HCT116 (cell line): Measurements from ENCODE around the gene CFDP1.

Experiments used
- CTCF ChIP-seq, 3 experiments: fragments of 200-600 bp in 1 of 3; sonication (generic) in 1 of 3; IDR thresholded peaks in 2 of 3; conservative IDR thresholded peaks in 1 of 3; 2 replicates each; pipeline ENCODE4 v1.5.1; 2012 to 2017; ENCODE audit warnings: low read depth in 2 of 3, low read length in 2 of 3, antibody characterized with exemption in 1 of 3, borderline replicate concordance in 1 of 3, control low read depth in 1 of 3, mild to moderate bottlenecking in 1 of 3, mixed read lengths in 1 of 3, mixed run types in 1 of 3, moderate library complexity in 1 of 3; ENCODE audit not compliant: insufficient read depth in 1 of 3
- EZH2 ChIP-seq: fragments of 200-600 bp; sonication (generic); IDR thresholded peaks from 2 replicates; pipeline ENCODE4 v1.6.1; 2017; ENCODE audit warnings: antibody characterized with exemption, mixed run types
- FOSL1 ChIP-seq: IDR thresholded peaks from 2 replicates; pipeline ENCODE4 v1.6.1; 2012; ENCODE audit warnings: low read depth
- POLR2A ChIP-seq: IDR thresholded peaks from 2 replicates; pipeline ENCODE4 v1.7.0; 2011; ENCODE audit warnings: borderline replicate concordance; ENCODE audit not compliant: insufficient read depth, insufficient read length; ENCODE audit errors: extremely low read depth
- POLR2AphosphoS5 ChIP-seq: IDR thresholded peaks from 2 replicates; pipeline ENCODE4 v1.6.1; 2011; ENCODE audit warnings: mild to moderate bottlenecking, low read depth, low read length, moderate library complexity
- RAD21 ChIP-seq: IDR thresholded peaks from 2 replicates; pipeline ENCODE4 v1.6.1; 2012; ENCODE audit warnings: low read depth, mild to moderate bottlenecking
- REST ChIP-seq: IDR thresholded peaks from 2 replicates; pipeline ENCODE4 v1.6.1; 2012; ENCODE audit warnings: low read depth
- SIN3A ChIP-seq: IDR thresholded peaks from 2 replicates; pipeline ENCODE4 v1.6.1; 2012; ENCODE audit warnings: low read depth
- SP1 ChIP-seq: IDR thresholded peaks from 2 replicates; pipeline ENCODE4 v1.6.1; 2012; ENCODE audit warnings: low read depth
- YY1 ChIP-seq: IDR thresholded peaks from 2 replicates; pipeline ENCODE4 v1.6.1; 2011; ENCODE audit warnings: low read length, low read depth, moderate library complexity, mild to moderate bottlenecking; ENCODE audit not compliant: insufficient replicate concordance; ENCODE audit errors: extremely low read depth
- ZNF274 ChIP-seq: fragments of 200-500 bp; sonication (Bioruptor generic); IDR thresholded peaks from 2 replicates; pipeline ENCODE4 v1.6.1; 2014; ENCODE audit warnings: mild to moderate bottlenecking, low read depth, low read length, inconsistent platforms

- TF ChIP-seq YY1 (no peak), POLR2AphosphoS5 (no peak), REST (no peak), SP1 (no peak), CTCF (IDR thresholded peaks at IDR 0.05 in 2 of 3, conservative IDR thresholded peaks at IDR 0.05 in 1 of 3; ENCODE audit: borderline replicate concordance in 1 of 3, insufficient read depth in 1 of 3, low read depth in 2 of 3, low read length in 2 of 3) (no peak), POLR2A (no peak), EZH2 (no peak), FOSL1 (no peak), SIN3A (no peak), RAD21 (no peak), ZNF274 (no peak)
These were observed 54.0 kb downstream of the CFDP1 start for GRCh38 chr16:75379339-75379738.
